Lower leg skin (tissue), 4 donors: Measurements from ENCODE around the gene NFE2L2. TPM values are rescaled to one million over a fixed set of nuclear protein-coding genes. Genes with fewer than 3 reads are reported as not detected.
A peak's percentile ranks its signal among the peaks of the same experiment; 100 is the strongest.

Experiments
- DNase-seq, 2 donors: peaks; one replicate each; pipeline ENCODE4 v3.0.0-alpha.2; 2019; ENCODE audit warnings: low spot score in 2 of 2
- H3K4me3 ChIP-seq: fragments of 200-600 bp; sonication (generic); 2 replicates; pipeline ENCODE4 v1.5.1; 2017; ENCODE audit warnings: mild to moderate bottlenecking, low read depth; ENCODE audit not compliant: poor library complexity, severe bottlenecking
- CTCF ChIP-seq, 3 donors: fragments of 450-650 bp; IDR thresholded peaks; one replicate each; pipeline ENCODE4 v1.5.1; 2016; ENCODE audit warnings: antibody characterized with exemption in 3 of 3, mild to moderate bottlenecking in 3 of 3, moderate library complexity in 2 of 3
- POLR2A ChIP-seq, 2 donors: fragments of 450-650 bp; IDR thresholded peaks; one replicate each; pipeline ENCODE4 v1.6.1; 2016 to 2017; ENCODE audit warnings: antibody characterized with exemption in 2 of 2, mild to moderate bottlenecking in 1 of 2, moderate library complexity in 1 of 2
- WGBS, 2 donors: methylation state at CpG; one replicate each; pipeline ENCODE4 v1.1.5; 2018; 5-methylcytosine and 5-hydroxymethylcytosine counted together
- intact Hi-C: fragments of 100-400 bp; cut with DNase I; formaldehyde crosslinking; loops from one replicate; pipeline ENCODE4 v1.15.0; 2023; ENCODE audit warnings: low total_unique reads
- total RNA-seq, 4 donors: library from RNA; depleted of rRNA; stranded (reverse); fragments of >200 nt; gene quantifications; one replicate each; pipeline ENCODE4 v1.1.0, GENCODE V29; 2016

NFE2L2 gene
- total RNA-seq, 4 donors from 2014 or later, result 120 to 156 (median 128) TPM

GRCh38 chr2:177242121-177242987, 22.2 kb downstream of the NFE2L2 start:
- H3K4me3 ChIP-seq, result no peak overlapping the region
- intact Hi-C loops, result no loop called here
- 9 to 11% methylated on average over 5 of the region's 5 CpGs for WGBS, 2 donors
- DNase-seq, result no peak
- TF ChIP-seq POLR2A (IDR thresholded peaks at IDR 0.05), result no peak
- no peak for TF ChIP-seq CTCF (IDR thresholded peaks at IDR 0.05)

- no peak overlapping the region for H3K4me3 ChIP-seq
- TF ChIP-seq POLR2A (IDR thresholded peaks at IDR 0.05) (no peak), CTCF (IDR thresholded peaks at IDR 0.05) (no peak)
- WGBS, 2 donors, result 45 to 47% methylated on average over 1 of the region's 1 CpG
- intact Hi-C loops, result no loop called here
- no peak for DNase-seq
Observed at GRCh38 chr2:177241711-177242120, 22.8 kb downstream of the NFE2L2 start.

- H3K4me3 ChIP-seq, result no peak overlapping the region
- WGBS, 2 donors, result 11 to 14% methylated on average over 5 of the region's 5 CpGs
- DNase-seq, result peak in 1 of 2 donors; percentile 82
- intact Hi-C loops, result no loop called here
- TF ChIP-seq POLR2A (IDR thresholded peaks at IDR 0.05), result no peak
- no peak for TF ChIP-seq CTCF (IDR thresholded peaks at IDR 0.05)
Observed at GRCh38 chr2:177239932-177240630, 24.4 kb downstream of the NFE2L2 start.

GRCh38 chr2:177239053-177239452, 25.5 kb downstream of the NFE2L2 start:
- 75 to 80% methylated on average over 6 of the region's 6 CpGs for WGBS, 2 donors
- intact Hi-C loops, result no loop called here
- H3K4me3 ChIP-seq, result no peak overlapping the region
- TF ChIP-seq CTCF (IDR thresholded peaks at IDR 0.05), result no peak
- no peak for TF ChIP-seq POLR2A (IDR thresholded peaks at IDR 0.05)
- no peak for DNase-seq

GRCh38 chr2:177237932-177238331, 26.6 kb downstream of the NFE2L2 start:
- 37 to 40% methylated on average over 2 of the region's 2 CpGs for WGBS, 2 donors
- H3K4me3 ChIP-seq, result no peak overlapping the region
- intact Hi-C loops, result no loop called here
- no peak for DNase-seq
- no peak for TF ChIP-seq CTCF (IDR thresholded peaks at IDR 0.05)
